ENCODE results near the gene E2F1.

GRCh38 chr20:33640287-33640686, 45.9 kb downstream of the E2F1 start:
- TF ChIP-seq POLR2A (IDR thresholded peaks at IDR 0.05) (no peak), CTCF (IDR thresholded peaks at IDR 0.05) (no peak)
